Stimulated activated CD4-positive, alpha-beta T cell treated with anti-CD3 and anti-CD28 coated beads, TNF-alpha, amount 100 ng/mL, for 48 hours (primary cell): ENCODE measurements around the gene MTHFD1.

Experiments used
- DNase-seq, 3 donors: peaks; one replicate each; pipeline ENCODE4 v3.0.0-alpha.2; 2020; ENCODE audit warnings: low read depth in 3 of 3

The MTHFD1 gene

DNA sequence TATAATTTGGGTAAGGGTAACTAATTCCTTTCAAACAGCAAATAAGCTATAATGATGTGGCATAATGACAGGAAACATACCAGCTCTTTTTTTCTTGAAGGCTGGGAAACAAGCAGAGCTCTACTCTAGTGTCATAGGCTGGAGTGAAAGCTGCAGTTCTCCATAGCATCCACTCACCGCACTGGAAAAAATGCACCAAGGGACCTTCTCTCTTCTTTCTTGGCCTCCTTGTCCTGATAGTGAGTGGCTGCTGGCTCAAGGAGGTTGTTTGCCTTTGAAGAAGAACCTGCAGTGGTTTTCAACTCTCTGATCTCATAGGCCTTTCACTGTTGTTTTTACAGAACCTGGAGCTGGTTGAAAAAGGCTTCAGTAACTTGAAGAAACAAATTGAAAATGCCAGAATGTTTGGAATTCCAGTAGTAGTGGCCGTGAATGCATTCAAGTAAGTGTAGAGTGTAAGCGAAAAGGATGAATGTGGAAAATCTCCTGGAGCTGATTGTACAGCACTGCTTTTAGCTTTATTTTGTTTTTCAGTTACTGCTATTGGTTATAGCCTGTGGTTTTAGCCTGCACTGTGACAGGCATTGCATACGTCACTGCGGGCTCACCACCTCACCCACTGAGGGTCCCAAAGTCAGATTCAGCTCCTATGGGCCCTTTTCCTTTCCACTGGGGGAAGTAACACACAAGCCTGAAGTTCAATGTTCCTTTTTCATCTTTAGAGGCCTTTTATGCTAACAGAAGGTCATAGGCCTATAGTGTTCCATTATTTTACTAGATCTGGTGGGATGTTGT, 59.9 kb downstream of the MTHFD1 start:
- DNase-seq = no peak

DNA sequence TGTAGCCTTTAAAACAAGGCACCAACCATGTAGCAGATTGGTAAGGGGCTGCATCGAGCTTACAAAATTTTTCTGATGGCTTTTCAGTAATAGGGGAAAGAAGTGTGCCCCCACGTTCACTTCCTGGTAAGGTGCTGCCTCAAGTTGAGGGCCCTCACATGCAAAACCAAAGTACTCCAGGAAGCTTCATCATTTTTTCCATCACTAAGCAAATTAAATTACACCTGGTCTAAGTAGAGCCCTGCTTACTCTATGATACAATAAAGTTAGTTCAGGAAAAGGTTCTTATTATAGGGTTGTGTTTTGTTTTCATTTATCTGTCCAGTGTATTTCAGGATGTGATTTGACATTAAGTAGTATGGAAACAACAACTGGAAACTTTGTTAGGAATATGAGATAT, 62.1 kb downstream of the MTHFD1 start:
- no peak for DNase-seq

DNA sequence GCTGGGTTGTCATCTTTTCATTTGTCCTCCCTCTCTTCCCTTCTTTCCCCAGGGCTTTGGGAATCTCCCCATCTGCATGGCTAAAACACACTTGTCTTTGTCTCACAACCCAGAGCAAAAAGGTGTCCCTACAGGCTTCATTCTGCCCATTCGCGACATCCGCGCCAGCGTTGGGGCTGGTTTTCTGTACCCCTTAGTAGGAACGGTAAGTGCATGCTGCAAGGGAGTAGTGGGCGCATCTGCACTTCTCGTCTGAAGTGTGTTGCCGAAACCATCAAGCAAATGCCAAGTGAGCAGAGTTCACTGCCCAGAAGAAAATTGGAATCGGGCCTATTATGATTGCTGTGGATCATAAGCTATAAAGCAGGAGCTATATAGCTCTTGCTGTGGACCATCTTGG, 66.5 kb downstream of the MTHFD1 start:
- DNase-seq = no peak

DNA sequence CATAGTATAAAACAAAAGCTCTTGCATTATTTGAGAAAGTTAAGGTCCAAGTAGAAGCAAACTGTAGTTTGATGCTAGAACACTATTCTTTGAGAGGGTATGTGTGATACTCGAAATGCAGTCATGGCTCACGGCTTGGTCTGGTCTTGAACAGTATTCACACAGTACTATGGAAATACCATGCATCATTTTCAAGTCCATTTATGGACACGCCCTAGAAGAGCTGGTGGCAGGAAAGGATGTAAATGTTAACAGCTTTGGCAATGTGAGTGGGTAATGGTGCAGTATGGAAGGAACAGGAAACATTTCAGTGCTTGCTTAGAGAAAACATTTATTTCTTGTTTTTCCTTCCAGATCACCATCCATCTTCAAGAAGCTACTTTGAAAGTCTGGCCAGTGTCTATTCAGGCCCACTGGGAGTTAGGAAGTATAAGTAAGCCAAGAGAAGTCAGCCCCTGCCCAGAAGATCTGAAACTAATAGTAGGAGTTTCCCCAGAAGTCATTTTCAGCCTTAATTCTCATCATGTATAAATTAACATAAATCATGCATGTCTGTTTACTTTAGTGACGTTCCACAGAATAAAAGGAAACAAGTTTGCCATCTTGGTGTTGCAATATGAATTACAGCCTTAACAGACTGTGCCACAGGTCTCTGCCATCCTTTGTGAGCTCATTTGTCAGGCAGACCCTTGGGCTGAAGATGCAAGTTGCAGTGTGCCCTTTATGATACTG, 71.4 kb downstream of the MTHFD1 start:
- DNase-seq = no peak

DNA sequence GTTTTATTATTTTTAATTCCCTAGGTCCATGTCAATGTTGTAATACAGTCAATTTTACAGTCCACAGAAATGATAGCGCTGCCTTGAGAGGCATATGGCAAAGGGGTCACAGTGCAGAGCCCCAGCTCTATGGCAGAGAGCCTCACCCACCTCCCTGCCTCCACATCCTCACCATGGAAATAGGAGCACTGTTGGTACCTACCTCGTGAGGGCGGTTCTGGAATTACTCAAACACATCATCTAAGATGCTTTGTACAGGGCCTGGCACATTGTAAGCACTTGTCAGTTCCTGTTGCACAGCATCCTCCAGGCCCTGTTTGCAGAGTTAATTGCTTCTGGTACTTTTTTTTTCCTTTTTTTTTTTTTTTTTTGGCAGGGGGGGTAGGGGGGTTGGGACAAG, 73.1 kb downstream of the MTHFD1 start:
- no peak for DNase-seq

DNA sequence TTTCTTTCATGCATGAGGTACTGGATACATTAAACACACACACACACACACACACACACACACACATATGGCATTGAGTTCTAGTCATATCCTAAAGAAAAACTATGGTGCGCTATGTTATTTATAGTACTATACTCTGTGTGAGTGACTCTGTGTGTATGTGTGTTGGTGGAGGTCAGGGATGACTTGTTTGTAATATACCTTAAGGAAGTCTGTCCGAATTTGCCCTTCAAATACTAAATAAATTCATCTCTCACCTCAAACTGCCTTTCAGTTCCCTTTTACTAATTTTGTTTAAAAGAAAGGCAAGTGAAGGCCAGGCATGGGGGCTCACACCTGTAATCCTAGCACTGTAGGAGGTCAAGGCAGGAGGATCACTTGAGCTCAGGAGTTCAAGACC, 75.0 kb downstream of the MTHFD1 start:
- no peak for DNase-seq

DNA sequence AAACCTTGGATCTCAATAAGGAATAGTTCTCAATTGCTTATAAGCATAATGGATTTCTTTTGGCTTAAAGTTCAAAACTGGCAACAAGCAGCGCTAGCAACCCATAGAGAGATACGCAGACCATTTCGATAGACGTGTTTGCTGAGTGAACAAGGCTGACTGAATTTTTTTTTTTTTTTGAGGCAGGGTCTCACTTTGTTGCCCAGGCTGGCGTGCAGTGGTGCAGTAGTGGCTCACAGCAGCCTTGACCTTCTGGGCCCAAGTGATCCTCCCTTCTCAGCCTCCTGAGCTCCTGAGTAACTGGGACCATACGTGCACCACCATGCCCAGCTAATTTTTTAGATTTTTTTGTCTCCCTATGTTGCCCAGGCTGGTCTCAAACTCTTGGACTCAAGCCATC, 75.7 kb downstream of the MTHFD1 start:
- no peak for DNase-seq

DNA sequence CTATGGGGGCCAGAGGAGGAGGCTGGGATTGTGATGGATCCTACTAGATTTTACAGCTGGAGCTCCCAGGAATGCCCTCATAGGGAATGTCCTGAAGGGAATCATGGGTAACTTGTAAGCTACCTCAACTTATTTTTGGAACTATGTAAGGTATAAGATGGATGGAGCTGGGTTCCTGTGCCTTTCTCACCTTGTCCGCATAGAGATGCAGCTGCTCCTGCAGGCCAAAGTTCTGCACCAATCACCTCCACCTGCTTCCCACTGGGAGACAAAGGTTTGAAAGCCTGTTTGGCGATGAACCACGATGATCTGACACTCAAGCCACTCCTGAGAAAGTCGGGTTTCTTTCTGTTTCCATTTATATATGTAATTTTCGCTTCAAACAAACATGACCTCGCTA, 76.5 kb downstream of the MTHFD1 start:
- DNase-seq = no peak

DNA sequence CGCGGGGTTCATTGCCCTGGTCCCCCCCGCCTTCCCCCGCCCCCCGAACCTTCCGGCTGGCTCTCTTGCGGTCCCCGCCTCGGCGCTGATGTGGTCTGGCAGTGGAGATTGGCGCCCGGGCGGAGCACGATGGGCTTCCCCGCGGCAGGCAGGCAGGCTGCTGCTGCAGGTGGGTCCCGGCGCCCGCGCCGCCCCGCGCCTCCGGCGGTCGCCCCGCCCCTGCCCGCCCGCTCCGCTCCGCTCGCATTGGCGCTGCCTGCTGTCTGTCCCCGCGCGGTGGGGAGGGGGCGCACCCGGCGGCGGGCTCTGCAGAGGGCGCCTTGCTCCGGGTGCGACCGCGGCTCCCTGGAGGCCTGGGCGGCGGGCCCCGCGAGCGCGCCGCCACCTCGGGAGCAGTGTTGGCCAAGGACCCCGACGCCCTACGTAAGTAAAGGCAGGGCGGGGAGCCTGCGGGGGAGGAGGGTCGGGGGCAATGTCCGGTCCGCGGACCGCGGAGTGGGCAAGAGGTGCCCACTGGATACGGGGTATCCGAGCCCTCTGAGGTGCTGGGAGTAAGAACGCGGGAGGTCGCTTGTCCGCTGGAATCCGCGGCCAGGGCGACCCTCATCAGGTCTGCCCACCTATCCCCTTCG, 77.2 kb downstream of the MTHFD1 start, which contains the start of gene AKAP5:
TSS of gene AKAP5 (plus strand) at position 309 of the 632 bp plus-strand sequence. CDS start 2,896 bp downstream, outside the sequence.
- DNase-seq = peak; percentile 18 to 38 (median 20)

DNA sequence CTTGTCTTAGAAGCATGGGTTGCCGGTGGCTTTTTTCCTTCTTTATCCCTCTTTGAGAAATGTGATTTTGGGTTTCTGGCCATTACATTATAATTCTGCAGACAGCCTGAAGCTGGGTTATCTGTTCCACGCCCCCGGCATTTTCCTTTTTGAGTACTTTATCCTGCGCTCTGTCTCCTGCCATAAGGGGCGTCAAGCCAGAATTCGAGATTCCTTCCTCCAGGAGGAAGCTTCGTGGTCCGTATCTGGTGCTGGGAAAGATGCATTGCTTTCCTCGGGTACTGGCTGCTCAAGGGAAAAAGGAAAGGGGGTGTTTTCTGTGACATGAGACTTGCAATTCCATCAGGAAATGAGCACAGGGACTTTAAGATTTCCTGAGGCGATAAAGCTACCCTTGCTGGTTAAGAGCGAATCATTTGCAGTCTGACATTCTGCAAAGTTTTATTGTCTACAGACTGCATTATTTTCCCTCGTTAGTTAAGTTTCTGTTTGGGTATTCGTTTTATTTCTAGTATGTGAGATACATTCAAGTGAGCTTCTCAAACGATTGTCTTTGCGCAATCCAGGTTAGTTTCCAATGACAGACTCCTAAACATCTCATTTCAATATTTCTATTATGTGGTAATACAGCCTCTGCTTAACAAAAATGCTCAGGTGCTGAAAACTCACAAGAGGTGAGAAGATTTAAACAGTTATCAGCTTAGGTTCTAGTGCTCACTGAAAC, 77.8 kb downstream of the MTHFD1 start:
- no peak for DNase-seq

DNA sequence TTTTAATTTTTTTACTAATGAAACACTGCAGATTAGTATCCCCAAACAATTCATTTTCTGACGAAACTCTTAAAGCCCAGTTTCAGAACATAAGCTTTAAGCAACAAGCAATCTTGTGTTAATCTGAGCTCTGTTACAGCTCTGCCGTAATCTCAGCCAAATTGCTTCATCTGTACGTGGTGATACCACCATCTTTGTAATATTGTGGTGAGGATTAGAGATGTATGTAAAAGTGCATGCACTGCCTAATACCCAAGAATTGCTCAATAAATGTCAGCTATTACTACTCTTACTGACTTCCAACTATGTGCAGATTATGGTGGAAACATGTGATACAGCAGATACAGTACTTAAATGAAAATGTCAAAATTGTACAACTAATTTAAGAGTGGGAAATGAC, 78.9 kb downstream of the MTHFD1 start:
- no peak for DNase-seq

DNA sequence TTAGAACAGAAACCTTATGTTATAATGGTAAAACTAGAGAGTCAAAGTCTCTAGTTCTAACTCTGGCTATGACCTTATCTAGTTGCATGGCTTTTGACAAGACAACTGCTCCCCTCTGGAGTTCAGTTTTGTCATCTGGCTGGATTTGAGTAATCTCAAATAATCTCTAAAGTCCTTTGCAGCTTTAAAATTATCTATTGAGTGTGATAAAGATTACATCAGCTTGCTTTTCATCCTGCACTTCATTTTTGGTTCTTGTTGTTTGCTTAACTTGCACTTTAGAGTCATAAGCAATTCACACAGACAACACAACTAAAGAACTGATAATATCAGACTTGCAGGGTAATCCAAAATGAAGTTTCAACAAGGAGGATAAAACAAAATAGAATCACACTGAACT, 79.4 kb downstream of the MTHFD1 start:
- DNase-seq = no peak

DNA sequence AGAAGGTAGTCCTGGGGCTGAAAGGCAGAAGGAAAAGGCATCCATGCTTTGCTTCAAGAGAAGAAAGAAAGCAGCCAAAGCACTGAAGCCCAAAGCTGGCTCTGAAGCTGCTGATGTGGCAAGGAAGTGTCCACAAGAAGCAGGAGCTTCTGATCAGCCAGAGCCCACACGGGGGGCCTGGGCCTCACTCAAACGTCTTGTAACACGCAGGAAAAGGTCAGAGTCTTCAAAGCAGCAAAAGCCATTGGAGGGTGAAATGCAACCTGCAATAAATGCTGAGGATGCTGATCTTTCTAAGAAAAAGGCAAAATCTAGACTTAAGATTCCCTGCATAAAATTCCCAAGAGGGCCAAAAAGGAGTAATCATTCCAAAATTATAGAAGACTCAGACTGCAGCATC, 80.3 kb downstream of the MTHFD1 start:
- no peak for DNase-seq

DNA sequence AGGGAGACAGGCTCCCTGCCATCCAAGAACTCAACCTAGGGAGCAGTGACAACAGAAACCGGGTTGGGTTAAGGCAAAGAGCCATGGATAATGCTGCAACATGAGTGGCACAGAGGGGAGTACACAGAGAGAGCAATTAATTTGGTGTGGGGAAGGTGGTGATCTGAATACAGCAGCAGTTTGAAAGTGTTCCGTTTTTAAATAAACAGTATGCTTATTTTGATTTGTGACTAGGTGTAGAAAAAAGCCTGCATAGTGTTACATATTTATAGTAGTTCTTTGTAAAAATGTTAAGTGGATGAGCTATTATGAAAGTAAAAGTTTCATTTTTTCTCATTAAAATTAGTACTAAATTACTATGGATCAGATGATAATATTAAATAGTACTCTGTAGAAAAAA, 85.9 kb downstream of the MTHFD1 start:
- DNase-seq = no peak

DNA sequence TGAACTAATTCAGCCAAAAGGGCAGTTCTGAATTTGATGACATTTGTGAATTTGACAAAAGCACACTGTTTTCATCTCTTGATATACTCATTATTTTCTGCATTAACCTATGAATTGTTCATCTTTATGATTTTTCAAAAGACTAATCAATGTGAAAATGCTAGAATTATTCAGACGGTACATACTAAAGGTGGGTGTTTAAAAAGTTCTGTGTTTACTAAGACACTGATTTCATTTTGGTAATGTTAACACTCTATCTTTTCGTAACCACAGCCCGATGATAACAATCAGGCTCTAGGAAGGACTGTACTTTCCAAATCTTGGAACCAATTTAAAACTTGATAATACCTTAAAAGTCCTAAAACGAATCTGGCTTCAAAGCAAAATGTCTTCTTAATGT, 86.5 kb downstream of the MTHFD1 start:
- DNase-seq = no peak

DNA sequence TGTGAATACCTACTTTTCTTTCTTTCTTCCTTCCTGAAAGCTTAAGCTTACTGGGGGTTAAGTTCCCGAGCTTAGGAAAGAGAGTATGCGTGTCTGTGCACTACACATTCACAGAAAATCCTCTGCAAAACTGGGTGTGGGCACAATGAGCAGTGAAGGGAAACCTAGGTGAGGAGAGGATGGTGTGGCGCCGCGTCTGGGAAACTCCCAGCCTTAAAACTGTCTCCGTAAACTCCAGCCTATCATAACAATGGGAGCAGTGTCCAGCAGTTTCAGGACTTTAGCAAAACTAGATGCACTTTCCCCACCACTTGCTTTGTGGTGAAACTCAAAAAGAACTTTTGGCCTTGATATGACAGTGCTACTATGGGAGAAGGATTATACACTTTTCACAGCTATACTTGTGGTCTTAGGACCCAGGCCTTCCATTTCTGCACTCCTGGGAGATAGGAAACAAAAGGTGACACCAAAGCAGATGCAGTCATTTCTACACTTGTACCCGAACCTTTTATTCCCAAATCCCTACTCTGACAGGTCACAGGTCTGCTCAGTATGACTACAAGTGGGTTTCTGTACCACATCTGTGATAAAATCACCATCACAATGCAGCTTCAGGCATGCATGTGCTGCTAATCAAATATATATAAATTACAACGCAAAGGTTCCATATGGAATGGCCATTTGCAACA, 87.6 kb downstream of the MTHFD1 start:
- DNase-seq = no peak

DNA sequence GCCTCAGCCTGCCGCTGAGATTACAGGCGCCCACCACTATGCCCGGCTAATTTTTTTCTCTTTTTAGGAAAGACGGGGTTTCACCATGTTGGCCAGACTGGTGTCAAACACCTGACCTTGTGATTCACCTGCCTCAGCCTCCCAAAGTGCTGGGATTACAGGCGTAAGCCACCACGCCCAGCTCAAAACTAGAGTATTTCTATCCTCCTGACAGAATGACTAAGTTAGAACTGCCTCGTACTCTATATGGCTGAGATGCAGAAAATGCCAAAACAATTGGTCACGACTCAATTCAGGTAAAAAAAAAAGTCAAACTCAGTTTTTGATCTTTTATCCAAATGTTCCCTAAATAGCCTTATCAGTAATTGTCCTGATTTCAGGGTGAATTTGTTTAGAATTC, 88.3 kb downstream of the MTHFD1 start:
- DNase-seq = no peak

DNA sequence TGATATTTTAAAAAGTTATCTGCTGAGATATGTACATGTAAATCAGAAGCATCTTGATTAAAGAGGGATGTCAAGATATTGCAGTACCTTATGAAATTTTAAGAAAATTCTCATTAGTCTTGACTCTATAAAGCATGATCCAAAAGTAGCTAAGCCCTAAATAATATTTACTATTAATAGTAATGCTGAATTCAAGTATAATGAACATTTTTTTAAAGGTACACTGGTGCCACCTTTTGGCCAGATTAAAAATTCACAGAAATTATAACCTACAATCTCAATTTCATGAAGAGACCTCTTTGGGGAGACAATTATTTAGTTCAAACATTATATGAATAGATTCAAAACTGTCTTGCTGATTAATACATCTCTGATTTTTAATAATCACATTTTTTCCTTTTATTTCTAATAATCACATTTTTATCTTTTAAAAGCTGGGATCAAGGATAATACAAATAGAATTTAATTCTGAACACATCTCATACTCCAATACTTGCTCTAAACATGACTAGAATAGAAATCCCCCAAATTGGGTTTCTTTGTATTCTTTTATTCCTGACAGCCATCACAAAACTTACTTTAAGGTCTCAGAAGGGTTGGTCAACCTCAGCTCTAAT, 90.6 kb downstream of the MTHFD1 start:
- DNase-seq = no peak

DNA sequence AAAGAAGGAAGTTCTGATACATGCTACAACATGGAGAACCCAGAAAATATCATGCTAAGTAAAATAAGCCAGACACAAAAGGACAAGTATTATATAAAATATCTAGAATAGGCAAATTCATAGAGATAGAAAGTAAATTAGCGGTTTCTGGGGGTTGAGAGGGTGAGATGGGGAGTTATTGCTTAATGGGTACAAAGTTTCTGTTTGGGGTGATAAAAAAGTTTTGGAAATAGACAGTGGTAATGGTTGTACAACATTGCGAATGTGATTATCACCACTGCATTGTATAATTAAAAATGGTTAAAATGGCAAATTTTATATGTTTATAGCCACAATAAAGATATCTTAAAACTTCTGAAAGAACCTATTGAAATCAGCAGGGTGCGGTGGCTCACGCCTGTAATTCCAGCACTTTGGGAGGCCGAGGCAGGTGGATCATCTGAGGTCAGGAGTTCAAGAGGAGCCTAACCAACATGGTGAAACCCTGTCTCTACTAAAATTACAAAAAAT, 100.5 kb downstream of the MTHFD1 start:
- no peak for DNase-seq

DNA sequence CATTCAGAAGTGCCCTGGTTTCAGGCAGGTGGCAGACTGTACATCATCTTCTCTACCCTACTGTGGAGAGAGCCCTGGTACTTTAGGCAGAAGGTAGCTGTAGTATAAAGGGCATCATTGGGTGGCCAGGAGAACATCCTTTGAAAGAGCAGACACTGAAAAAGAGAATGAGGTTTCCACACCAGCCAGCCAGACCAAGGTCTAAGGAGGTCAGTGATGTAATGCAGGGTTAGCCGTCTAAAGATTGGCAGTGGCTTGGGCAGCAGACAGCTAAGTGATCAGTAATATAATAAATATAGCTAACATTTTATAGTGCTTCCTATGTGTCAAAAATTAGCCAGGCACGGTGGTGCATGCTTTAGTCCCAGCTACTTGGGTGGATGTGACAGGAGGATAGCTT, 103.5 kb downstream of the MTHFD1 start:
- DNase-seq = no peak

DNA sequence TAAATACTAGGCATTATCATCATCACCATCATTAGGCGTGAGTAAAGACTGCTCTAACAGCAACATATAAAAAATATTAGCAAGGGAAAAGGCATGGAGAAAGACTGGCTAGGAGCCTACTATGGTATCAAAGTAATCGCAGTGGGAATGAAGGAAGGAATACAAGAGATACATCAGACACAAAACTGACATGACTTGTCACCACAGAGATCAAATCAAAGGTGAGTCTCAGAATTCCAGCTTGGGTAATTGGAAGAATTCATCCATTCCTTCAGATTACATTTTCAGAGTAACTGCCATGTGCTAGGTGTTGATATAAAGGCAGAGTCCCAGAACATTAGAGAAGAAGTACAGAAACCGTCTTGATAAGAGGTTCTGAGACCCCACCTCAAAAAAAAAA, 105.3 kb downstream of the MTHFD1 start:
- DNase-seq = no peak
